Activated CD4-positive, alpha-beta T cell treated with anti-CD3 and anti-CD28 coated beads, Interleukin-10, Interleukin-2, amounts not matched to agents 100 ng/mL and 50 ng/mL, durations not matched to agents 16 hours and 8 hours (primary cell): ENCODE data around the gene GSTM3.
"Not testable (repeated sequence)": the region's sequence is repeated elsewhere in the genome, so short reads cannot be mapped to it uniquely, and the experiment has no call there.

Source experiments
- DNase-seq: peaks from one replicate; pipeline ENCODE4 v3.0.0-alpha.2; 2020

The GSTM3 gene

GRCh38 chr1:109761227-109762038, 20.6 kb upstream of the GSTM3 start:
- no peak for DNase-seq

- DNase-seq: no peak
Observed at GRCh38 chr1:109760581-109761226, 19.9 kb upstream of the GSTM3 start.

GRCh38 chr1:109759513-109760334, 18.9 kb upstream of the GSTM3 start:
- DNase-seq: no peak

GRCh38 chr1:109757936-109758786, 17.3 kb upstream of the GSTM3 start:
- DNase-seq: no peak

GRCh38 chr1:109756848-109757521, 16.1 kb upstream of the GSTM3 start:
- DNase-seq: no peak

GRCh38 chr1:109756325-109756724, 15.5 kb upstream of the GSTM3 start:
- DNase-seq: not testable (repeated sequence)

GRCh38 chr1:109754738-109755137, 13.9 kb upstream of the GSTM3 start:
- no peak for DNase-seq

GRCh38 chr1:109751531-109752260, 10.9 kb upstream of the GSTM3 start:
- no peak for DNase-seq

- DNase-seq: no peak
Observed at GRCh38 chr1:109750920-109751319, 10.1 kb upstream of the GSTM3 start.

GRCh38 chr1:109750241-109750882, 9.5 kb upstream of the GSTM3 start:
- DNase-seq: no peak

- DNase-seq: no peak
Observed at GRCh38 chr1:109749221-109749620, 8.4 kb upstream of the GSTM3 start.

- DNase-seq: not testable (repeated sequence)
Observed at GRCh38 chr1:109748311-109748710, 7.5 kb upstream of the GSTM3 start.

- peak; percentile 64 for DNase-seq
Observed at GRCh38 chr1:109739738-109740614, 862 bp downstream of the GSTM3 start.

GRCh38 chr1:109733236-109733870, 7.5 kb downstream of the GSTM3 start:
- no peak for DNase-seq

GRCh38 chr1:109732390-109732881, 8.4 kb downstream of the GSTM3 start:
- DNase-seq: no peak

- no peak for DNase-seq
Observed at GRCh38 chr1:109730666-109731065, 10.2 kb downstream of the GSTM3 start.

- no peak for DNase-seq
Observed at GRCh38 chr1:109728870-109729269, 12.0 kb downstream of the GSTM3 start.

- no peak for DNase-seq
Observed at GRCh38 chr1:109726728-109727373, 14.0 kb downstream of the GSTM3 start.
